Panc1 (cell line): ENCODE measurements around the gene MYL10. TPM values are rescaled to one million over a fixed set of nuclear protein-coding genes. Genes with fewer than 3 reads are reported as not detected.

Experiments used
- ATAC-seq: fragments of 200-7000 bp; cut with Tn5 transposase; 2 replicates; pipeline ENCODE4 v1.9.1; 2020; ENCODE audit warnings: mild to moderate bottlenecking, moderate library complexity
- BruUV-seq: library from RNA; stranded (reverse); fragments of 400-500 nt; replicated peaks from 2 replicates; lab custom pipeline; 2021; lab: Mats Ljungman, UMichigan
- CTCF ChIA-PET: fragments of 300-600 bp; sonication (Branson Sonifier 250); formaldehyde crosslinking; loops from one replicate; lab custom pipeline; 2022; ENCODE audit warnings: antibody characterized with exemption; lab: Charles Lee
- POLR2A ChIA-PET: fragments of 300-600 bp; sonication (Branson Sonifier 250); formaldehyde crosslinking; loops from one replicate; lab custom pipeline; 2022; ENCODE audit warnings: antibody characterized with exemption; lab: Charles Lee
- DNase-seq: peaks from one replicate; pipeline ENCODE4 v3.0.0-alpha.2; 2010; ENCODE audit warnings: low read depth, low spot score
- H3K27ac ChIP-seq: 2 replicates; pipeline ENCODE4 v1.5.1; 2011; ENCODE audit warnings: mild to moderate bottlenecking, low read length, inconsistent platforms
- H3K27me3 ChIP-seq: fragments of 200-500 bp; sonication (Bioruptor generic); 2 replicates; pipeline ENCODE4 v1.6.0; 2014; ENCODE audit warnings: low read length, inconsistent platforms; ENCODE audit not compliant: control insufficient read depth, insufficient read depth
- H3K36me3 ChIP-seq: fragments of 200-500 bp; sonication (Bioruptor generic); 2 replicates; pipeline ENCODE4 v1.5.1; 2014; ENCODE audit warnings: inconsistent platforms, mild to moderate bottlenecking, low read length, moderate library complexity; ENCODE audit not compliant: control insufficient read depth, insufficient read depth
- H3K4me1 ChIP-seq: 2 replicates; pipeline ENCODE4 v1.5.1; 2011; ENCODE audit warnings: inconsistent platforms, mild to moderate bottlenecking, low read length, moderate library complexity; ENCODE audit not compliant: control insufficient read depth, insufficient read depth
- H3K4me3 ChIP-seq, 2 experiments: 2 replicates each; pipeline ENCODE4 v1.5.1; 2011 to 2012; ENCODE audit warnings: low read depth in 2 of 2, low read length in 2 of 2, mild to moderate bottlenecking in 2 of 2, inconsistent platforms in 1 of 2, moderate library complexity in 1 of 2
- H3K9me3 ChIP-seq: fragments of 200-500 bp; sonication (Bioruptor generic); 2 replicates; pipeline ENCODE4 v1.5.1; 2014; ENCODE audit warnings: low read depth, mild to moderate bottlenecking, inconsistent platforms, low read length, moderate library complexity; ENCODE audit not compliant: control insufficient read depth, insufficient read depth
- CTCF ChIP-seq: fragments of 450-650 bp; IDR thresholded peaks from 2 replicates; pipeline ENCODE4 v1.5.1; 2017; ENCODE audit warnings: mild to moderate bottlenecking
- POLR2AphosphoS5 ChIP-seq: IDR thresholded peaks from 2 replicates; pipeline ENCODE4 v1.6.1; 2012; ENCODE audit warnings: mild to moderate bottlenecking, low read depth, low read length, moderate library complexity
- SIN3A ChIP-seq: IDR thresholded peaks from 2 replicates; pipeline ENCODE4 v1.6.1; 2012; ENCODE audit warnings: low read depth, mild to moderate bottlenecking, low read length, moderate library complexity, borderline replicate concordance; ENCODE audit not compliant: insufficient read depth
- TCF7L2 ChIP-seq: IDR thresholded peaks from 2 replicates; pipeline ENCODE4 v1.6.1; 2011; ENCODE audit warnings: mild to moderate bottlenecking, low read depth, low read length, inconsistent platforms
- in situ Hi-C: cut with HindIII; loops from 2 replicates; pipeline ENCODE4 v1.10.0; 2016; ENCODE audit warnings: low sequenced_read_pairs, low pct_unique_long_range_greater_than_20kb
- intact Hi-C: fragments of 100-400 bp; cut with micrococcal nuclease; formaldehyde crosslinking; loops from one replicate; pipeline ENCODE4 v1.10.0; 2022; ENCODE audit not compliant: unreplicated experiment
- total RNA-seq: library from RNA; stranded (reverse); gene quantifications from one replicate; pipeline ENCODE4 v1.2.1, GENCODE V29; 2021; ENCODE audit not compliant: unreplicated experiment
- TF ChIP-seq, protein P1 (sequence below), 2 experiments: IDR thresholded peaks; 2 replicates each; pipeline ENCODE4 v1.6.1; 2011 to 2012; ENCODE audit warnings: low read depth in 2 of 2, control low read depth in 1 of 2, low read length in 1 of 2, mild to moderate bottlenecking in 1 of 2, moderate library complexity in 1 of 2; ENCODE audit not compliant: insufficient read depth in 1 of 2

Gene MYL10
- total RNA-seq, 1 experiment from 2014 or later: not detected

GRCh38 chr7:101595766-101596537 lies 33.1 kb downstream of the MYL10 start:
- CTCF ChIA-PET: interaction anchor here (0.6 to 1.1 kb wide), 2 partner anchors 10 to 53 kb away, joined by 3 read pairs; no protein-coding TSS in a partner anchor
- no peak for ATAC-seq
- in situ Hi-C loops (no loop called here), intact Hi-C loops (no loop called here)
- H3K4me3 ChIP-seq: no peak overlapping the region
- no peaks in the 10 kb centered on the region for H3K27me3 ChIP-seq
- POLR2A ChIA-PET: no interaction called here
- no peak for TF ChIP-seq CTCF
- TF ChIP-seq, protein P1, sequence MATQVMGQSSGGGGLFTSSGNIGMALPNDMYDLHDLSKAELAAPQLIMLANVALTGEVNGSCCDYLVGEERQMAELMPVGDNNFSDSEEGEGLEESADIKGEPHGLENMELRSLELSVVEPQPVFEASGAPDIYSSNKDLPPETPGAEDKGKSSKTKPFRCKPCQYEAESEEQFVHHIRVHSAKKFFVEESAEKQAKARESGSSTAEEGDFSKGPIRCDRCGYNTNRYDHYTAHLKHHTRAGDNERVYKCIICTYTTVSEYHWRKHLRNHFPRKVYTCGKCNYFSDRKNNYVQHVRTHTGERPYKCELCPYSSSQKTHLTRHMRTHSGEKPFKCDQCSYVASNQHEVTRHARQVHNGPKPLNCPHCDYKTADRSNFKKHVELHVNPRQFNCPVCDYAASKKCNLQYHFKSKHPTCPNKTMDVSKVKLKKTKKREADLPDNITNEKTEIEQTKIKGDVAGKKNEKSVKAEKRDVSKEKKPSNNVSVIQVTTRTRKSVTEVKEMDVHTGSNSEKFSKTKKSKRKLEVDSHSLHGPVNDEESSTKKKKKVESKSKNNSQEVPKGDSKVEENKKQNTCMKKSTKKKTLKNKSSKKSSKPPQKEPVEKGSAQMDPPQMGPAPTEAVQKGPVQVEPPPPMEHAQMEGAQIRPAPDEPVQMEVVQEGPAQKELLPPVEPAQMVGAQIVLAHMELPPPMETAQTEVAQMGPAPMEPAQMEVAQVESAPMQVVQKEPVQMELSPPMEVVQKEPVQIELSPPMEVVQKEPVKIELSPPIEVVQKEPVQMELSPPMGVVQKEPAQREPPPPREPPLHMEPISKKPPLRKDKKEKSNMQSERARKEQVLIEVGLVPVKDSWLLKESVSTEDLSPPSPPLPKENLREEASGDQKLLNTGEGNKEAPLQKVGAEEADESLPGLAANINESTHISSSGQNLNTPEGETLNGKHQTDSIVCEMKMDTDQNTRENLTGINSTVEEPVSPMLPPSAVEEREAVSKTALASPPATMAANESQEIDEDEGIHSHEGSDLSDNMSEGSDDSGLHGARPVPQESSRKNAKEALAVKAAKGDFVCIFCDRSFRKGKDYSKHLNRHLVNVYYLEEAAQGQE (IDR thresholded peaks at IDR 0.05; ENCODE audit: insufficient read depth in 1 of 2, low read depth in 2 of 2, low read length in 1 of 2): no peak
- no peak for TF ChIP-seq POLR2AphosphoS5
- TF ChIP-seq TCF7L2: no peak
- TF ChIP-seq SIN3A: no peak
- no peaks in the 10 kb centered on the region for H3K4me1 ChIP-seq
- no peaks in the 10 kb centered on the region for H3K36me3 ChIP-seq
- no peaks in the 10 kb centered on the region for H3K9me3 ChIP-seq
- BruUV-seq: no TSS peak
- DNase-seq: no peak
- no peak overlapping the region for H3K27ac ChIP-seq

- DNase-seq: no peak
- H3K9me3 ChIP-seq: no peaks in the 10 kb centered on the region
- ATAC-seq: no peak
- intact Hi-C loops: no loop called here
- H3K4me1 ChIP-seq: no peaks in the 10 kb centered on the region
- TF ChIP-seq, protein P1 (IDR thresholded peaks at IDR 0.05; ENCODE audit: insufficient read depth in 1 of 2, low read depth in 2 of 2, low read length in 1 of 2): no peak
- TF ChIP-seq SIN3A (no peak), TCF7L2 (no peak), CTCF (no peak), POLR2AphosphoS5 (no peak)
- no peak overlapping the region for H3K27ac ChIP-seq
- no peaks in the 10 kb centered on the region for H3K36me3 ChIP-seq
- in situ Hi-C loops: no loop called here
- CTCF ChIA-PET: interaction anchor here (0.6 kb wide), 1 partner anchor 639 kb away, joined by 3 read pairs; no protein-coding TSS in a partner anchor
- POLR2A ChIA-PET: no interaction called here
- no peaks in the 10 kb centered on the region for H3K27me3 ChIP-seq
- H3K4me3 ChIP-seq: no peak overlapping the region
- no TSS peak for BruUV-seq
Measured at GRCh38 chr7:101595246-101595645, 33.9 kb downstream of the MYL10 start.
